ENCODE data around the gene RAPGEF2. TPM values are rescaled to one million over a fixed set of nuclear protein-coding genes. Genes with fewer than 3 reads are reported as not detected.

The RAPGEF2 gene
- total RNA-seq, 1 donor from 2014 or later: 40.6 TPM

GRCh38 chr4:159363361-159363760 is 260.5 kb downstream of the RAPGEF2 start:
- Mint-ChIP-seq H3K4me3 (no peak overlapping the region), H3K4me1 (ENCODE audit: unreplicated experiment) (peaks cover 11% of the 10 kb centered on the region), H3K9me3 (no peaks in the 10 kb centered on the region), H3K27me3 (no peaks in the 10 kb centered on the region), H3K36me3 (peaks cover 17% of the 10 kb centered on the region), H3K27ac (no peak overlapping the region)
- DNase-seq (ENCODE audit: extremely low spot score, unreplicated experiment): no peak
- TF ChIP-seq CTCF (conservative IDR thresholded peaks at IDR 0.05): no peak

- H3K27me3 Mint-ChIP-seq: no peaks in the 10 kb centered on the region
- H3K4me3 Mint-ChIP-seq: no peak overlapping the region
- no peak for TF ChIP-seq CTCF (conservative IDR thresholded peaks at IDR 0.05)
- H3K9me3 Mint-ChIP-seq: peaks cover 7% of the 10 kb centered on the region
- H3K36me3 Mint-ChIP-seq: peaks cover 7% of the 10 kb centered on the region
- DNase-seq (ENCODE audit: extremely low spot score, unreplicated experiment): no peak
- H3K27ac Mint-ChIP-seq: no peak overlapping the region
- H3K4me1 Mint-ChIP-seq (ENCODE audit: unreplicated experiment): peaks cover 17% of the 10 kb centered on the region
These were observed 264.3 kb downstream of the RAPGEF2 start for GRCh38 chr4:159366966-159367780.

GRCh38 chr4:159367781-159368080 is 264.9 kb downstream of the RAPGEF2 start:
- Mint-ChIP-seq H3K36me3 (peaks cover 7% of the 10 kb centered on the region), H3K27me3 (no peaks in the 10 kb centered on the region), H3K27ac (no peak overlapping the region), H3K4me3 (no peak overlapping the region), H3K9me3 (peaks cover 7% of the 10 kb centered on the region), H3K4me1 (ENCODE audit: unreplicated experiment) (peaks cover 17% of the 10 kb centered on the region)
- TF ChIP-seq CTCF (conservative IDR thresholded peaks at IDR 0.05): no peak
- no peak for DNase-seq (ENCODE audit: extremely low spot score, unreplicated experiment)

GRCh38 chr4:159368320-159368719 is 265.4 kb downstream of the RAPGEF2 start:
- Mint-ChIP-seq H3K27me3 (no peaks in the 10 kb centered on the region), H3K4me3 (no peak overlapping the region), H3K36me3 (peaks cover 4% of the 10 kb centered on the region), H3K4me1 (ENCODE audit: unreplicated experiment) (peaks cover 17% of the 10 kb centered on the region), H3K27ac (no peak overlapping the region), H3K9me3 (peaks cover 7% of the 10 kb centered on the region)
- no peak for DNase-seq (ENCODE audit: extremely low spot score, unreplicated experiment)
- no peak for TF ChIP-seq CTCF (conservative IDR thresholded peaks at IDR 0.05)

GRCh38 chr4:159369256-159369655 is 266.4 kb downstream of the RAPGEF2 start:
- Mint-ChIP-seq H3K4me1 (ENCODE audit: unreplicated experiment) (peaks cover 17% of the 10 kb centered on the region), H3K27ac (no peak overlapping the region), H3K27me3 (no peaks in the 10 kb centered on the region), H3K36me3 (peaks cover under 1% of the 10 kb centered on the region), H3K9me3 (peaks cover 7% of the 10 kb centered on the region), H3K4me3 (no peak overlapping the region)
- no peak for DNase-seq (ENCODE audit: extremely low spot score, unreplicated experiment)
- no peak for TF ChIP-seq CTCF (conservative IDR thresholded peaks at IDR 0.05)

All from type B pancreatic cell (in vitro differentiated cells).